H1 (cell line): ENCODE results near the gene SETX. TPM values are rescaled to one million over a fixed set of nuclear protein-coding genes. Genes with fewer than 3 reads are reported as not detected.

Source experiments
- CTCF ChIA-PET: fragments of 300-600 bp; sonication (Branson Sonifier 250); formaldehyde crosslinking; loops from one replicate; lab custom pipeline; 2021; ENCODE audit not compliant: partially characterized antibody; lab: Charles Lee
- POLR2A ChIA-PET: fragments of 300-600 bp; sonication (Branson Sonifier 250); formaldehyde crosslinking; loops from one replicate; lab custom pipeline; 2021; ENCODE audit warnings: inconsistent platforms; ENCODE audit not compliant: partially characterized antibody; lab: Charles Lee
- DNase-seq, 2 experiments: peaks; one replicate each; pipeline versions ENCODE4 v3.0.0 to v3.0.0-alpha.2; 2010 to 2022; ENCODE audit warnings: low spot score in 2 of 2, low read depth in 1 of 2, mixed read lengths in 1 of 2
- FAIRE-seq: peaks from 2 replicates; lab custom pipeline; 2011; peaks lifted over from hg19 to GRCh38; lab: Jason Lieb, UNC
- H2AFZ ChIP-seq: 2 replicates; pipeline ENCODE4 v1.8.1; 2012; ENCODE audit warnings: low read length, inconsistent platforms
- H2AK5ac ChIP-seq: 2 replicates; pipeline ENCODE4 v1.6.1; 2013; ENCODE audit warnings: low read depth, low read length
- H2BK120ac ChIP-seq: replicated peaks from 2 replicates; pipeline ENCODE3; 2013; ENCODE audit warnings: low read depth, low read length, inconsistent platforms
- H2BK12ac ChIP-seq: 2 replicates; pipeline ENCODE4 v1.6.1; 2013; ENCODE audit warnings: low read depth, low read length
- H2BK15ac ChIP-seq: 2 replicates; pipeline ENCODE4 v1.6.1; 2013; ENCODE audit warnings: low read length
- H2BK20ac ChIP-seq: 2 replicates; pipeline ENCODE4 v1.6.1; 2013; ENCODE audit warnings: low read length
- H2BK5ac ChIP-seq: 2 replicates; pipeline ENCODE4 v1.6.1; 2013; ENCODE audit warnings: low read depth, low read length
- H3K14ac ChIP-seq: 2 replicates; pipeline ENCODE4 v1.6.1; 2013; ENCODE audit warnings: inconsistent platforms; ENCODE audit not compliant: insufficient read length
- H3K18ac ChIP-seq: 2 replicates; pipeline ENCODE4 v1.6.1; 2013; ENCODE audit warnings: low read length; ENCODE audit errors: extremely low read depth
- H3K23ac ChIP-seq: 2 replicates; pipeline ENCODE4 v1.6.1; 2013; ENCODE audit warnings: inconsistent platforms; ENCODE audit not compliant: insufficient read length
- H3K23me2 ChIP-seq: 2 replicates; pipeline ENCODE4 v1.6.1; 2013; ENCODE audit warnings: low read depth, low read length
- H3K27ac ChIP-seq: 2 replicates; pipeline ENCODE4 v1.6.1; 2011; ENCODE audit warnings: low read depth, low read length, inconsistent platforms
- H3K27me3 ChIP-seq, 4 experiments: replicated peaks in 1 of 4; 1 replicate in 1 of 4; 2 replicates in 3 of 4; pipeline versions ENCODE4 v1.6.1 to v1.8.1; 2011 to 2013; ENCODE audit warnings: low read length in 3 of 4, mild to moderate bottlenecking in 3 of 4, inconsistent platforms in 2 of 4, mixed read lengths in 2 of 4, moderate library complexity in 1 of 4; ENCODE audit not compliant: control insufficient read depth in 3 of 4, insufficient read depth in 3 of 4; ENCODE audit errors: extremely low read depth in 1 of 4
- H3K36me3 ChIP-seq, 4 experiments: 2 replicates each; pipeline versions ENCODE4 v1.6.1 to v1.8.1; 2011 to 2013; ENCODE audit warnings: mild to moderate bottlenecking in 4 of 4, low read length in 3 of 4, moderate library complexity in 2 of 4, control low read depth in 1 of 4, inconsistent platforms in 1 of 4; ENCODE audit not compliant: insufficient read depth in 4 of 4, control insufficient read depth in 2 of 4
- H3K4ac ChIP-seq: replicated peaks from 2 replicates; pipeline ENCODE3; 2013; ENCODE audit warnings: low read length, low read depth, mixed read lengths, inconsistent platforms; ENCODE audit not compliant: insufficient read length
- H3K4me1 ChIP-seq, 4 experiments: replicated peaks in 1 of 4; 1 replicate in 1 of 4; 2 replicates in 3 of 4; pipeline versions ENCODE4 v1.6.1 to v1.8.1; 2011 to 2013; ENCODE audit warnings: low read length in 3 of 4, inconsistent platforms in 2 of 4, mixed read lengths in 1 of 4; ENCODE audit not compliant: insufficient read depth in 4 of 4, control insufficient read depth in 3 of 4
- H3K4me2 ChIP-seq, 2 experiments: 2 replicates each; pipeline versions ENCODE4 v1.6.1 to v1.8.1; 2011 to 2013; ENCODE audit warnings: low read depth in 2 of 2, low read length in 2 of 2, control low read depth in 1 of 2, inconsistent platforms in 1 of 2, mild to moderate bottlenecking in 1 of 2; ENCODE audit not compliant: insufficient read depth in 1 of 2
- H3K4me3 ChIP-seq, 4 experiments: fragments of 200-600, 300-600 bp in 1 of 4; sonication (generic), shearing (Covaris generic), sonication (Bioruptor Twin) in 1 of 4; 2 replicates each; pipeline versions ENCODE4 v1.5.1 to v1.8.1; 2011 to 2016; ENCODE audit warnings: low read length in 4 of 4, low read depth in 3 of 4, control low read depth in 2 of 4, inconsistent platforms in 2 of 4, mild to moderate bottlenecking in 2 of 4, mixed read lengths in 1 of 4, moderate library complexity in 1 of 4; ENCODE audit not compliant: insufficient read depth in 2 of 4; ENCODE audit errors: extremely low read depth in 1 of 4
- H3K56ac ChIP-seq: replicated peaks from 2 replicates; pipeline ENCODE3; 2013; ENCODE audit warnings: low read depth, mild to moderate bottlenecking, mixed read lengths, low read length, inconsistent platforms; ENCODE audit not compliant: insufficient read length
- H3K79me1 ChIP-seq: 2 replicates; pipeline ENCODE4 v1.6.1; 2013; ENCODE audit warnings: low read depth, low read length, control low read depth
- H3K79me2 ChIP-seq, 2 experiments: 2 replicates each; pipeline versions ENCODE4 v1.6.1 to v1.8.1; 2012 to 2013; ENCODE audit warnings: low read length in 2 of 2, mild to moderate bottlenecking in 2 of 2, inconsistent platforms in 1 of 2; ENCODE audit not compliant: insufficient read depth in 2 of 2, control insufficient read depth in 1 of 2
- H3K9ac ChIP-seq, 4 experiments: replicated peaks in 1 of 4; 1 replicate in 1 of 4; 2 replicates in 3 of 4; pipeline versions ENCODE4 v1.6.1 to v1.8.1; 2011 to 2013; ENCODE audit warnings: low read depth in 3 of 4, low read length in 3 of 4, control low read depth in 2 of 4, mild to moderate bottlenecking in 2 of 4, moderate library complexity in 2 of 4, inconsistent platforms in 1 of 4; ENCODE audit errors: extremely low read depth in 1 of 4
- H3K9me3 ChIP-seq, 2 experiments: 2 replicates each; pipeline versions ENCODE4 v1.6.1 to v1.8.1; 2012 to 2013; ENCODE audit warnings: mild to moderate bottlenecking in 2 of 2, moderate library complexity in 2 of 2, control low read depth in 1 of 2, inconsistent platforms in 1 of 2, low read depth in 1 of 2, low read length in 1 of 2, mixed read lengths in 1 of 2; ENCODE audit not compliant: insufficient read depth in 2 of 2
- H4K20me1 ChIP-seq, 2 experiments: replicated peaks in 1 of 2; 2 replicates each; pipeline versions ENCODE3 to v1.8.1; 2011 to 2013; ENCODE audit warnings: inconsistent platforms in 2 of 2, low read length in 2 of 2, mild to moderate bottlenecking in 1 of 2; ENCODE audit not compliant: insufficient read depth in 2 of 2, control insufficient read depth in 1 of 2
- H4K5ac ChIP-seq: 2 replicates; pipeline ENCODE4 v1.6.1; 2013; ENCODE audit warnings: low read length, low read depth, mixed read lengths, inconsistent platforms; ENCODE audit not compliant: insufficient read length
- H4K8ac ChIP-seq: 2 replicates; pipeline ENCODE4 v1.8.0; 2013; ENCODE audit warnings: mild to moderate bottlenecking, moderate library complexity, low read length, inconsistent platforms; ENCODE audit not compliant: insufficient read depth; ENCODE audit errors: extremely low read depth
- H4K91ac ChIP-seq: replicated peaks from 2 replicates; pipeline ENCODE3; 2013; ENCODE audit warnings: low read length, mixed read lengths, inconsistent platforms; ENCODE audit not compliant: insufficient read length
- JUN ChIP-seq: IDR thresholded peaks from 2 replicates; pipeline ENCODE4 v1.6.1; 2011; ENCODE audit warnings: low read depth, mild to moderate bottlenecking, improper control_type of control experiment, low read length
- JUND ChIP-seq: IDR thresholded peaks from 2 replicates; pipeline ENCODE4 v1.6.1; 2011; ENCODE audit warnings: mild to moderate bottlenecking, improper control_type of control experiment, low read length
- TAF7 ChIP-seq: optimal IDR thresholded peaks from 2 replicates; pipeline ENCODE3; 2011; ENCODE audit warnings: low read depth, mild to moderate bottlenecking, inconsistent platforms, low read length, moderate library complexity, borderline replicate concordance
- WGBS, 2 experiments: shearing (Covaris generic) in 1 of 2; methylation state at CpG; one replicate each; pipeline versions ENCODE4 v1.1.6 to v1.1.7; 2013 to 2015; ENCODE audit warnings: low lambda C conversion rate in 2 of 2, mixed read lengths in 2 of 2, inconsistent platforms in 1 of 2, low coverage in 1 of 2, missing lambda C conversion rate in 1 of 2; ENCODE audit not compliant: insufficient replicate concordance in 2 of 2, insufficient coverage in 1 of 2, insufficient read length in 1 of 2; ENCODE audit errors: extremely low coverage in 1 of 2, missing lambda C conversion rate in 1 of 2; 5-methylcytosine and 5-hydroxymethylcytosine counted together
- polyA plus RNA-seq, 7 experiments: library from polyadenylated mRNA; depleted of rRNA in 3 of 7; stranded (reverse) in 5 of 7; unstranded in 2 of 7; fragments of >200 nt in 5 of 7; fragments of 200-250 nt in 2 of 7; gene quantifications; 1 replicate in 5 of 7; 2 replicates in 1 of 7; 4 replicates in 1 of 7; pipeline versions ENCODE4 v1.2.1 to v1.2.3, GENCODE V29; 2011 to 2013; ENCODE audit warnings: missing spikeins in 2 of 7, mixed read lengths in 2 of 7
- total RNA-seq: library from RNA; stranded (reverse); fragmentation: NEBNext Ultra II Directional; extraction: Animal tissue kit (Norgen Biotek cat#: 25700); gene quantifications from 2 replicates; pipeline ENCODE4 v1.2.1, GENCODE V29; 2021

SETX gene
- total and polyA plus RNA-seq, 2 of the 8 experiments (the other 6 are each of a cell fraction or from before 2014, with no cell fraction given) = 15.1 to 37.9 TPM

DNA sequence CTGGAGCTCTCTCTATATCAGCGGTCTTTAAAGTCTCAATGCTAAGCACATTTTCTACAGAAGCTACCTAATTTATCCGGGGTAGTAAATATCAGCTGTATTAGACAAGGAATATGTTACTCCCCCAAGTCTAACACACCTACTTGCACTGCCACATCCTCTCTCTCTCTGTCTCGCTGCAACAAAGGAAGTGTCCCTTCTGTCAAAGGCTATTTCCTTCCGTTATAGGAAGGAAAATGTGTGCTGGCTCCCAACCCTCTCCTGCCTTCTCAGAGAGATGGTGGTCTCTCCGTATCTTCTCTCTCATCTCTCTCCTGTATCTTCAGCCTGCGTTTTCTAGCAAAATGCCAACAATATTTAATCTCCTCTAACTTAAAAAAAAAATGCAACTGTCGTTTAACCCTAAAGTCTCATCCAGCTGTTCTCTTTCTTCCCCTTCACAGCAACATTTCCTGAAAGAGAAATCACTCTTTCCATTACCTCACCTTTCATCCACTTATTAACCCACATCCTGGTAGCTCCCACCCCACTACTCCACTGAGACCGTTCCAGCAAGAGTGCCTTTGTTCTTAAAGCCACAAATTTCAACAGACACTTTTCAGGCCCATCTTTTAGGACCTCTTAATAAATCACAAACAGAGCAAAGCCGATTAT, 49.6 kb upstream of the SETX start:
- Histone ChIP-seq H3K56ac (no peak overlapping the region), H3K4me2 (no peak overlapping the region), H3K4me3 (no peak overlapping the region), H3K9me3 (no peaks in the 10 kb centered on the region), H2BK5ac (no peak overlapping the region), H2BK15ac (no peak overlapping the region), H2BK20ac (no peak overlapping the region), H3K4ac (no peak overlapping the region), H3K14ac (no peak overlapping the region), H4K8ac (no peak overlapping the region), H3K27me3 (peaks cover 0 to 7% (median 3%) of the 10 kb centered on the region in 4 experiments; a peak in 5 of 7 replicates), H3K79me2 (peaks cover 0 to 37% of the 10 kb centered on the region in 2 experiments; a peak in 2 of 4 replicates), H3K79me1 (peaks cover 8% of the 10 kb centered on the region), H3K27ac (no peak overlapping the region), H3K23ac (no peak overlapping the region), H3K4me1 (peaks cover 0 to 5% (median 1%) of the 10 kb centered on the region in 4 experiments; a peak in 2 of 7 replicates), H4K5ac (no peak overlapping the region), H3K23me2 (peaks cover 7% of the 10 kb centered on the region; the same call in 1 of the 2 replicates), H3K36me3 (peaks cover 9 to 26% (median 16%) of the 10 kb centered on the region in 4 experiments), H2AFZ (no peak overlapping the region), H2BK12ac (no peak overlapping the region), H3K9ac (no peak overlapping the region), H2BK120ac (no peak overlapping the region), H4K20me1 (peaks cover 2 to 4% of the 10 kb centered on the region in 2 experiments), H3K18ac (no peak overlapping the region), H4K91ac (no peak overlapping the region), H2AK5ac (no peak overlapping the region)
- POLR2A ChIA-PET = interaction anchor here (0.6 kb wide), 1 partner anchor 41 kb away, joined by 3 read pairs; no protein-coding TSS in a partner anchor
- 85% methylated on average over 9 of the region's 9 CpGs; no CpG with 5 or more reads in 1 of the 2 experiments for WGBS, 2 experiments
- no peak for FAIRE-seq
- CTCF ChIA-PET = interaction anchor here (1.4 to 1.5 kb wide), 2 partner anchors 168 to 171 kb away, joined by 4 to 5 read pairs; no protein-coding TSS in a partner anchor
- TF ChIP-seq JUND (no peak), TAF7 (no peak), JUN (no peak)
- DNase-seq = no peak
